ENCODE measurements around the gene DDIT3. TPM values are rescaled to one million over a fixed set of nuclear protein-coding genes. Genes with fewer than 3 reads are reported as not detected.
A peak's percentile ranks its signal among the peaks of the same experiment; 100 is the strongest.

DDIT3 gene
- total and polyA plus RNA-seq, 2 of the 4 experiments (the other 2 are of a cell fraction): 19.4 to 54.4 TPM

DNA sequence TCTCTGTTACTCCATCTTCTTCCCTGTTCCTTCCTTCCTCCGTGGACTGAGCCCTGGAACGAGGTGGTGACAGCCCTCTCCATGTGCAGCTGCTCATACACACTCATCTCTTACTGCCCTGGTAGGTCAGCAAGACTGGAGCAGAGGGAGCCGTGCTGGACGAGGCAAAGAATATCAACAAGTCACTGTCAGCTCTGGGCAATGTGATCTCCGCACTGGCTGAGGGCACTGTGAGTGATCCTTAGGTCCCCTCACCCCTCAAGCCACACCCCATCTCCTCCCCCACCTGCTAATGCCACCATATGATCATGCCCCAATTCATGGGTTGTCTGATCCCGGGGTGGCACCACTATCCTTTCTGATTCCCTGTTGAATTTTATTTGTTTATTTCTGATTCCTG is 48.5 kb upstream of the DDIT3 start:
- H2AFZ ChIP-seq (replicated peaks; ENCODE audit: low read length, poor library complexity): peak overlapping the region; percentile 32
- WGBS, 2 experiments (ENCODE audit: extremely low coverage in 2 of 2, insufficient read length in 1 of 2): no CpG with 5 or more reads among the region's 6 CpGs
- POLR2A ChIA-PET (ENCODE audit: unreplicated experiment): no interaction called here

More for the DNA sequence above, 48.5 kb upstream of the DDIT3 start:
- Histone ChIP-seq H2BK15ac (ENCODE audit: low read depth, low read length) (no peak overlapping the region), H3K27me3 (ENCODE audit: control insufficient read depth, insufficient read depth, low read length) (peaks cover 17% of the 10 kb centered on the region), H4K20me1 (ENCODE audit: insufficient read depth, low read length) (no peaks in the 10 kb centered on the region), H3K4me1 (ENCODE audit: control insufficient read depth, insufficient read depth, low read length) (no peaks in the 10 kb centered on the region), H2AK9ac (replicated peaks; ENCODE audit: low read depth, low read length, poor library complexity) (no peak overlapping the region), H3K4me3 (ENCODE audit: insufficient read depth, low read depth, low read length) (no peak overlapping the region), H3K9ac (ENCODE audit: low read depth, low read length) (no peak overlapping the region), H3K9me3 (ENCODE audit: control insufficient read depth, insufficient read depth, low read length) (no peaks in the 10 kb centered on the region), H2BK120ac (ENCODE audit: low read depth, low read length) (no peak overlapping the region), H2AK5ac (ENCODE audit: low read depth, low read length) (no peak overlapping the region), H3K18ac (ENCODE audit: low read depth, low read length) (no peak overlapping the region), H4K8ac (ENCODE audit: low read depth in 2 of 2, low read length in 2 of 2) (no peak overlapping the region), H3K4ac (ENCODE audit: low read depth, low read length) (no peak overlapping the region), H2BK5ac (ENCODE audit: low read depth, low read length, poor library complexity, severe bottlenecking) (no peak overlapping the region), H3K14ac (replicated peaks; ENCODE audit: low read depth, low read length) (no peak overlapping the region), H3K27ac (ENCODE audit: insufficient read depth, low read length) (no peak overlapping the region), H2BK20ac (ENCODE audit: low read depth, low read length) (no peak overlapping the region), H3K23ac (ENCODE audit: low read depth, low read length) (no peak overlapping the region), H4K91ac (ENCODE audit: insufficient read depth, low read depth, low read length) (no peak overlapping the region), H3K56ac (ENCODE audit: extremely low read depth, insufficient read depth, low read length) (no peak overlapping the region), H4K5ac (ENCODE audit: low read depth, low read length) (no peak overlapping the region), H3K79me1 (ENCODE audit: low read depth in 1 of 2, low read length in 2 of 2) (no peaks in the 10 kb centered on the region), H3K4me2 (ENCODE audit: low read depth, low read length) (no peak overlapping the region), H3K9me1 (ENCODE audit: insufficient read depth, low read length) (no peaks in the 10 kb centered on the region), H3K36me3 (ENCODE audit: control insufficient read depth, insufficient read depth, low read length) (no peaks in the 10 kb centered on the region)
- BruUV-seq (replicated peaks): no TSS peak
- ATAC-seq (ENCODE audit: low read depth): no peak
- CTCF ChIA-PET: no interaction called here
- DNase-seq: no peak
- in situ Hi-C loops (cut with MboI; ENCODE audit: low sequenced_read_pairs) (no loop called here), intact Hi-C loops (cut with micrococcal nuclease) (loop anchor here (10.0 kb wide), 1 partner anchor 1296 kb away; no protein-coding TSS in a partner anchor), dilution Hi-C loops (cut with HindIII; ENCODE audit: low sequenced_read_pairs, unreplicated experiment) (loop anchor here (25.0 kb wide), 1 partner anchor 93 kb away; no protein-coding TSS in a partner anchor)
- no peak for TF ChIP-seq BHLHE40 (IDR thresholded peaks at IDR 0.05; ENCODE audit: low read depth, low read length)
- TF ChIP-seq RFX5 (IDR thresholded peaks at IDR 0.05; ENCODE audit: low read depth, low read length): no peak
- no peak for TF ChIP-seq ELK1 (IDR thresholded peaks at IDR 0.05; ENCODE audit: borderline replicate concordance, low read depth, low read length)
- TF ChIP-seq CHD1 (IDR thresholded peaks at IDR 0.05; ENCODE audit: low read depth, low read length): no peak
- no peak for TF ChIP-seq RAD21 (IDR thresholded peaks at IDR 0.05; ENCODE audit: low read length)
- TF ChIP-seq, protein P1, sequence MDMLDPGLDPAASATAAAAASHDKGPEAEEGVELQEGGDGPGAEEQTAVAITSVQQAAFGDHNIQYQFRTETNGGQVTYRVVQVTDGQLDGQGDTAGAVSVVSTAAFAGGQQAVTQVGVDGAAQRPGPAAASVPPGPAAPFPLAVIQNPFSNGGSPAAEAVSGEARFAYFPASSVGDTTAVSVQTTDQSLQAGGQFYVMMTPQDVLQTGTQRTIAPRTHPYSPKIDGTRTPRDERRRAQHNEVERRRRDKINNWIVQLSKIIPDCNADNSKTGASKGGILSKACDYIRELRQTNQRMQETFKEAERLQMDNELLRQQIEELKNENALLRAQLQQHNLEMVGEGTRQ (IDR thresholded peaks at IDR 0.05; ENCODE audit: low read depth, low read length): no peak
- no peak for TF ChIP-seq NFE2L2 (IDR thresholded peaks at IDR 0.05; ENCODE audit: low read depth, low read length)
- TF ChIP-seq MAFK (IDR thresholded peaks at IDR 0.05; ENCODE audit: low read depth, low read length): no peak
- no peak for TF ChIP-seq CEBPB (IDR thresholded peaks at IDR 0.05; ENCODE audit: low read depth, low read length)
- no peak for TF ChIP-seq MXI1 (IDR thresholded peaks at IDR 0.05; ENCODE audit: borderline replicate concordance, low read depth, low read length)
- no peak for TF ChIP-seq SMC3 (IDR thresholded peaks at IDR 0.05; ENCODE audit: low read depth, low read length)
- TF ChIP-seq FOS (IDR thresholded peaks at IDR 0.05; ENCODE audit: low read depth, low read length): no peak
- TF ChIP-seq, protein P2, sequence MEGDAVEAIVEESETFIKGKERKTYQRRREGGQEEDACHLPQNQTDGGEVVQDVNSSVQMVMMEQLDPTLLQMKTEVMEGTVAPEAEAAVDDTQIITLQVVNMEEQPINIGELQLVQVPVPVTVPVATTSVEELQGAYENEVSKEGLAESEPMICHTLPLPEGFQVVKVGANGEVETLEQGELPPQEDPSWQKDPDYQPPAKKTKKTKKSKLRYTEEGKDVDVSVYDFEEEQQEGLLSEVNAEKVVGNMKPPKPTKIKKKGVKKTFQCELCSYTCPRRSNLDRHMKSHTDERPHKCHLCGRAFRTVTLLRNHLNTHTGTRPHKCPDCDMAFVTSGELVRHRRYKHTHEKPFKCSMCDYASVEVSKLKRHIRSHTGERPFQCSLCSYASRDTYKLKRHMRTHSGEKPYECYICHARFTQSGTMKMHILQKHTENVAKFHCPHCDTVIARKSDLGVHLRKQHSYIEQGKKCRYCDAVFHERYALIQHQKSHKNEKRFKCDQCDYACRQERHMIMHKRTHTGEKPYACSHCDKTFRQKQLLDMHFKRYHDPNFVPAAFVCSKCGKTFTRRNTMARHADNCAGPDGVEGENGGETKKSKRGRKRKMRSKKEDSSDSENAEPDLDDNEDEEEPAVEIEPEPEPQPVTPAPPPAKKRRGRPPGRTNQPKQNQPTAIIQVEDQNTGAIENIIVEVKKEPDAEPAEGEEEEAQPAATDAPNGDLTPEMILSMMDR (conservative IDR thresholded peaks at IDR 0.05; ENCODE audit: low read depth, low read length): no peak
- TF ChIP-seq POLR2A (IDR thresholded peaks at IDR 0.05; ENCODE audit: low read depth, low read length): no peak
- TF ChIP-seq MAZ (IDR thresholded peaks at IDR 0.05; ENCODE audit: borderline replicate concordance, low read depth, low read length): no peak
- TF ChIP-seq RCOR1 (IDR thresholded peaks at IDR 0.05; ENCODE audit: insufficient replicate concordance, low read length): no peak

All from IMR-90 (cell line).